ENCODE measurements around the gene ZFPM1. TPM values are rescaled to one million over a fixed set of nuclear protein-coding genes. Genes with fewer than 3 reads are reported as not detected.

The ZFPM1 gene
- total RNA-seq, 1 experiment from 2014 or later: 14.6 TPM

GRCh38 chr16:88514526-88515232, 61.6 kb downstream of the ZFPM1 start (continued):
- no peak for TF ChIP-seq TCF7L2 (IDR thresholded peaks at IDR 0.05; ENCODE audit: borderline replicate concordance, extremely low read depth, insufficient read depth, insufficient read length)
- TF ChIP-seq ZFX (IDR thresholded peaks at IDR 0.05): no peak
- no peak for TF ChIP-seq MAX (IDR thresholded peaks at IDR 0.05)
- no peak for TF ChIP-seq CTCF (IDR thresholded peaks at IDR 0.05 in 2 of 3, conservative IDR thresholded peaks at IDR 0.05 in 1 of 3; ENCODE audit: borderline replicate concordance in 1 of 3, insufficient read depth in 1 of 3, low read depth in 2 of 3, low read length in 2 of 3)
- no peak for TF ChIP-seq CEBPB (IDR thresholded peaks at IDR 0.05; ENCODE audit: low read depth)
- TF ChIP-seq ELF1 (IDR thresholded peaks at IDR 0.05; ENCODE audit: borderline replicate concordance, low read depth): no peak
- no peak for TF ChIP-seq YY1 (IDR thresholded peaks at IDR 0.05; ENCODE audit: extremely low read depth, insufficient replicate concordance, low read depth, low read length)
- no peak for TF ChIP-seq EZH2 (IDR thresholded peaks at IDR 0.05)
- no peak for TF ChIP-seq ATF3 (IDR thresholded peaks at IDR 0.05)

- intact Hi-C loops (cut with micrococcal nuclease): no loop called here
- Histone ChIP-seq H3K79me2 (ENCODE audit: insufficient read depth, low read length) (no peaks in the 10 kb centered on the region), H2AFZ (ENCODE audit: low read depth, low read length, poor library complexity, severe bottlenecking) (no peak overlapping the region), H3K4me2 (ENCODE audit: low read length) (no peak overlapping the region), H3K27me3 (ENCODE audit: insufficient read depth, low read length) (no peaks in the 10 kb centered on the region), H4K20me1 (ENCODE audit: insufficient read depth) (no peaks in the 10 kb centered on the region), H3K9me2 (ENCODE audit: insufficient read depth) (no peaks in the 10 kb centered on the region), H3K4me3 (replicated peaks in 1 of 2; ENCODE audit: low read depth in 1 of 2, low read length in 2 of 2) (no peak overlapping the region), H3K27ac (ENCODE audit: low read depth, low read length) (no peak overlapping the region), H3K4me1 (ENCODE audit: control insufficient read depth in 1 of 2, insufficient read depth in 2 of 2, low read length in 2 of 2) (no peaks in the 10 kb centered on the region), H3K9ac (ENCODE audit: low read length) (no peak overlapping the region), H3K9me3 (ENCODE audit: control insufficient read depth in 1 of 2, insufficient read depth in 1 of 2, low read depth in 1 of 2, low read length in 2 of 2) (no peaks in the 10 kb centered on the region), H3K36me3 (ENCODE audit: control insufficient read depth in 1 of 2, insufficient read depth in 2 of 2, low read length in 2 of 2) (no peaks in the 10 kb centered on the region)
- ChIA-PET POLR2A (no interaction called here), CTCF (no interaction called here), RAD21 (ENCODE audit: low non-redundant PET in 1 of 2, low total read pairs in 2 of 2, uncharacterized antibody in 2 of 2, unreplicated experiment in 2 of 2) (interaction anchor here in 1 of 2 experiments (0.7 kb wide), 1 partner anchor 55 kb away, joined by 3 read pairs; the partner anchor contains the start of gene ZC3H18)
- no peak for TF ChIP-seq POLR2A (IDR thresholded peaks at IDR 0.05; ENCODE audit: borderline replicate concordance, extremely low read depth, insufficient read depth, insufficient read length)
- ATAC-seq (no peak), DNase-seq (ENCODE audit: low read depth, low spot score) (no peak)
- no TSS peak for BruUV-seq (replicated peaks)
These were observed 62.3 kb downstream of the ZFPM1 start for GRCh38 chr16:88515371-88515770.

All from HCT116 (cell line).